Measurements from ENCODE around the gene SLCO3A1.

SLCO3A1 gene

GRCh38 chr15:92146511-92147150 lies 293.1 kb downstream of the SLCO3A1 start:
- no peak for TF ChIP-seq CTCF (conservative IDR thresholded peaks at IDR 0.05; ENCODE audit: low read depth, low read length)

GRCh38 chr15:92149029-92149428 lies 295.5 kb downstream of the SLCO3A1 start:
- no peak for TF ChIP-seq CTCF (conservative IDR thresholded peaks at IDR 0.05; ENCODE audit: low read depth, low read length)
- H3K4me3 ChIP-seq (ENCODE audit: low read length), result no peak overlapping the region
- DNase-seq (ENCODE audit: low read depth), result no peak

More at GRCh38 chr15:92146511-92147150, 293.1 kb downstream of the SLCO3A1 start:
- no peak for DNase-seq (ENCODE audit: low read depth)
- no peak overlapping the region for H3K4me3 ChIP-seq (ENCODE audit: low read length)

- no peak for DNase-seq (ENCODE audit: low read depth)
- TF ChIP-seq CTCF (conservative IDR thresholded peaks at IDR 0.05; ENCODE audit: low read depth, low read length), result no peak
- H3K4me3 ChIP-seq (ENCODE audit: low read length), result no peak overlapping the region
Observed at GRCh38 chr15:92149465-92149864, 296.0 kb downstream of the SLCO3A1 start.

GRCh38 chr15:92151168-92151567 lies 297.7 kb downstream of the SLCO3A1 start:
- no peak for TF ChIP-seq CTCF (conservative IDR thresholded peaks at IDR 0.05; ENCODE audit: low read depth, low read length)
- no peak for DNase-seq (ENCODE audit: low read depth)
- H3K4me3 ChIP-seq (ENCODE audit: low read length), result no peak overlapping the region

DNA sequence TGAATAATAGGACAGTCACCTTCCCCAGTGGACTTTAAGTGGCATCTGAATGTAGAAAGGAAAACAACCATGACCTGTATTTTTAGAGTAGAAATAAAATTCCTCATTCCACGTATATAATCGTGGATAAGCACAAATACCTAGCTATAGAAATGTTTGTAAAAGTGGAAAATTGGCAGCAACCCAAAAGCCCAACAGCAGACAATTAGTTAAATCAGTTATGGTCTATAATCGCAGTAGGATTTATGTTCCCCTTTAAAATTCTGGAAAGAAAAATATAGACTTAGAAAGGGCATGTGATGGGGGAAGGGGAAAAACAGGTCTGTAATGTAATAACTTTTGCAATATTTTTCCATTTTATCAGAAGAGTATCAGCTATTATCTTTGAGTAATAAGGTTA lies 298.2 kb downstream of the SLCO3A1 start:
- TF ChIP-seq CTCF (conservative IDR thresholded peaks at IDR 0.05; ENCODE audit: low read depth, low read length), result no peak
- DNase-seq (ENCODE audit: low read depth), result no peak
- H3K4me3 ChIP-seq (ENCODE audit: low read length), result no peak overlapping the region

DNA sequence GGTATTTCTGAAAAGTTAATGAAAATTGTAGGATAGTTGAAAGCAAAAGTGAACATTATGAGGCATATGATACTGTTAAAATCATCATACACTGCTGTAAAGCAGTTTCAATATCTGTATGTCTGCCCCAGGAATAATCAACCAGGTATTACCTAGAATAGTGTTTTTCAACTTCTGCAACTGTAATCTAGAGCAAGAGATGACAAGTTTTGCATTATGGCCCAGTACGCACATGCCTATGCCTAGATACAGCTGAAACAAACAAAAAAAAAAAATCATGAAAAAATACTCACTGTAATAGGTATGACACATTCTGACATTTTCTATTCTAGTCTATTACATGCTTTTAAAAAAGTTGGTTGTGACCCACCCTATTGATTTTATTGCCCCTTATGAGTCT lies 299.5 kb downstream of the SLCO3A1 start:
- no peak for TF ChIP-seq CTCF (conservative IDR thresholded peaks at IDR 0.05; ENCODE audit: low read depth, low read length)
- no peak overlapping the region for H3K4me3 ChIP-seq (ENCODE audit: low read length)
- no peak for DNase-seq (ENCODE audit: low read depth)

GRCh38 chr15:92153620-92154019 lies 300.1 kb downstream of the SLCO3A1 start:
- no peak overlapping the region for H3K4me3 ChIP-seq (ENCODE audit: low read length)
- no peak for TF ChIP-seq CTCF (conservative IDR thresholded peaks at IDR 0.05; ENCODE audit: low read depth, low read length)
- no peak for DNase-seq (ENCODE audit: low read depth)

Data from retinal pigment epithelial cell (primary cell).